Uterus (tissue), 4 donors: Measurements from ENCODE around the gene KCNK2. TPM values are rescaled to one million over a fixed set of nuclear protein-coding genes. Genes with fewer than 3 reads are reported as not detected.

Experiments
- DNase-seq, 2 donors: peaks; one replicate each; pipeline ENCODE4 v3.0.0-alpha.2; 2019 to 2020
- H3K27ac ChIP-seq, 2 donors: fragments of 200-600 bp; sonication (generic); 1 replicate in 1 of 2; 2 replicates in 1 of 2; pipeline ENCODE4 v1.5.1; 2016 to 2018
- H3K27me3 ChIP-seq, 2 donors: fragments of 200-600 bp; sonication (generic); one replicate each; pipeline ENCODE4 v1.5.1; 2018 to 2019; ENCODE audit warnings: control low read depth in 1 of 2
- H3K36me3 ChIP-seq, 2 donors: fragments of 200-600 bp; sonication (generic); one replicate each; pipeline ENCODE4 v1.5.1; 2019; ENCODE audit warnings: control low read depth in 1 of 2
- H3K4me1 ChIP-seq, 2 donors: fragments of 200-600 bp; sonication (generic); one replicate each; pipeline ENCODE4 v1.5.1; 2018 to 2019; ENCODE audit warnings: control low read depth in 1 of 2
- H3K4me3 ChIP-seq, 2 donors: fragments of 200-600 bp; sonication (generic); 1 replicate in 1 of 2; 2 replicates in 1 of 2; pipeline ENCODE4 v1.5.1; 2018 to 2019; ENCODE audit warnings: mild to moderate bottlenecking in 1 of 2
- H3K9me3 ChIP-seq, 2 donors: fragments of 200-600 bp; sonication (generic); one replicate each; pipeline ENCODE4 v1.5.1; 2019; ENCODE audit warnings: control low read depth in 1 of 2
- POLR2A ChIP-seq, 2 donors: fragments of 450-650 bp; IDR thresholded peaks; one replicate each; pipeline ENCODE4 v1.6.1; 2016; ENCODE audit warnings: antibody characterized with exemption in 2 of 2, mild to moderate bottlenecking in 1 of 2, moderate library complexity in 1 of 2
- intact Hi-C: fragments of 100-400 bp; cut with DNase I; formaldehyde crosslinking; loops from one replicate; pipeline ENCODE4 v1.15.1; 2023; ENCODE audit warnings: low total_unique reads
- total RNA-seq, 4 donors: library from RNA; depleted of rRNA in 3 of 4; stranded (reverse); fragments of >200 nt in 3 of 4; gene quantifications; one replicate each; pipeline versions ENCODE4 v1.1.0 to v1.2.4, GENCODE V29; 2014 to 2023
- TF ChIP-seq, protein P1 (sequence below), 4 experiments: fragments of 200-600 bp in 2 of 4; fragments of 450-650 bp in 2 of 4; sonication (generic) in 2 of 4; IDR thresholded peaks; one replicate each; pipeline ENCODE4 v1.5.1; 2016 to 2019; ENCODE audit warnings: antibody characterized with exemption in 4 of 4, mild to moderate bottlenecking in 2 of 4, moderate library complexity in 1 of 4
- donor health status: DM: yes; HTN: yes; CAD: no.

The KCNK2 gene
- total RNA-seq, 4 donors from 2014 or later: 3.0 to 3.8 TPM; not detected in 2

DNA sequence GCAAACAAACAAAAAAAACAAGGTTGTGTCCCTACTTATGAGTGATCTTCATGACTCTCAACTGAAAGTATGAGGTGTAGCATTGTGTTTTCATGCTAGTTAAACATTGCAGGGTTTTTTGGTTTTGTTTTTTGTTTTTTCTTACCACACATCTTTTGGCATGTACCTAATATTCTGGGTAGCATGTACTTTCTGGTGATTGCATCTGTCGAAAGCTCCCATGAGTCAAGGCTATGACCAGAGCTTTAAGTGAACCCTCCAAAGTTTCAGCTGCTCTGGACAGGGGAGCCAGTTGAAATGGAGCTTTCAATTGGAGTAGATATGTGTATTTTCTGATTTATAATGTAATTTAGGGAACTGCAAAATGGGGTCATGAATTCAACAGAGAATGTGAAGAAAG is 115.5 kb downstream of the KCNK2 start:
- Histone ChIP-seq H3K4me3 (no peak overlapping the region), H3K4me1 (no peaks in the 10 kb centered on the region), H3K27ac (no peak overlapping the region), H3K27me3 (no peaks in the 10 kb centered on the region), H3K9me3 (no peaks in the 10 kb centered on the region), H3K36me3 (no peaks in the 10 kb centered on the region)
- intact Hi-C loops: no loop called here
- no peak for DNase-seq
- TF ChIP-seq, protein P1, sequence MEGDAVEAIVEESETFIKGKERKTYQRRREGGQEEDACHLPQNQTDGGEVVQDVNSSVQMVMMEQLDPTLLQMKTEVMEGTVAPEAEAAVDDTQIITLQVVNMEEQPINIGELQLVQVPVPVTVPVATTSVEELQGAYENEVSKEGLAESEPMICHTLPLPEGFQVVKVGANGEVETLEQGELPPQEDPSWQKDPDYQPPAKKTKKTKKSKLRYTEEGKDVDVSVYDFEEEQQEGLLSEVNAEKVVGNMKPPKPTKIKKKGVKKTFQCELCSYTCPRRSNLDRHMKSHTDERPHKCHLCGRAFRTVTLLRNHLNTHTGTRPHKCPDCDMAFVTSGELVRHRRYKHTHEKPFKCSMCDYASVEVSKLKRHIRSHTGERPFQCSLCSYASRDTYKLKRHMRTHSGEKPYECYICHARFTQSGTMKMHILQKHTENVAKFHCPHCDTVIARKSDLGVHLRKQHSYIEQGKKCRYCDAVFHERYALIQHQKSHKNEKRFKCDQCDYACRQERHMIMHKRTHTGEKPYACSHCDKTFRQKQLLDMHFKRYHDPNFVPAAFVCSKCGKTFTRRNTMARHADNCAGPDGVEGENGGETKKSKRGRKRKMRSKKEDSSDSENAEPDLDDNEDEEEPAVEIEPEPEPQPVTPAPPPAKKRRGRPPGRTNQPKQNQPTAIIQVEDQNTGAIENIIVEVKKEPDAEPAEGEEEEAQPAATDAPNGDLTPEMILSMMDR (IDR thresholded peaks at IDR 0.05): no peak
- TF ChIP-seq POLR2A (IDR thresholded peaks at IDR 0.05): no peak

DNA sequence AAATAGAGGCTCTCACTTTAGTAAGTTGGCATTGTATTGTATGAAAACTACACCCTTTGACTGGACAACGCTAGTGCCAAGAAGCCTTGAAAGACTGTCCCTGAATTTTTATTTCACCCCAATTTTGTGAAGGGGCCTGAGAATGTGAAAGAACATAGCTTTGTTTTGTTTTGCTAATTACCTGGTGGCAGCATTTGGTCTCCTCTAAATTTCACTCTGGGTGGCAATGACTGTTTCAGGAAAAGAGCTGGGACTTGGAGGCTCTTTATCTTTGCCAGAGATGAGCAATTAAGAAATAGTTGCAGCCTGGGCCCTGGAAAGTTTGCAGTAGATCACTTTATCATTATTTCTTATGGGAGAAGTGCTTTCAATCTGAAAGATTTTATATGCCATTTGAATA is 117.6 kb downstream of the KCNK2 start:
- Histone ChIP-seq H3K36me3 (no peaks in the 10 kb centered on the region), H3K27me3 (no peaks in the 10 kb centered on the region), H3K9me3 (no peaks in the 10 kb centered on the region), H3K4me3 (no peak overlapping the region), H3K27ac (no peak overlapping the region), H3K4me1 (no peaks in the 10 kb centered on the region)
- DNase-seq: no peak
- intact Hi-C loops: no loop called here
- no peak for TF ChIP-seq POLR2A (IDR thresholded peaks at IDR 0.05)
- TF ChIP-seq, protein P1 (IDR thresholded peaks at IDR 0.05): no peak

DNA sequence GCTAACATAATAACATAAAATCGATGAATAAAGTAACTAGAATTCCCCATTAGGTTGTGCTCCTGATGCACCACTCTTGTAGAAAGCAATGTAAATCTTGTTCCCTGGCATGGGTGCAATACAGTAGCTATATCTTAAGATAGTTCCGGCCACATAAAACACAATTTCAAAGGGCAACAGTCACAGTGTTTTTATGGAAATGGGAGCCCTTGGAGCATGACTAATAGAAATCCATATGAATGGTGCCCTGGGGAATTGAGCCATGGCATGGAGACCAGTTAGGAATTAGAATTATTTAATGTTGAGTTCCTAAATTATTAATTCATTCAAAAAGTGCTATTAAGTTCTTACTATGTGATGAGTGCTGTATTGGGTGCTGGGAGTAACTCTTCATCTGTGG is 118.7 kb downstream of the KCNK2 start:
- Histone ChIP-seq H3K36me3 (no peaks in the 10 kb centered on the region), H3K27me3 (no peaks in the 10 kb centered on the region), H3K4me3 (no peak overlapping the region), H3K4me1 (no peaks in the 10 kb centered on the region), H3K27ac (no peak overlapping the region), H3K9me3 (no peaks in the 10 kb centered on the region)
- DNase-seq: no peak
- intact Hi-C loops: no loop called here
- no peak for TF ChIP-seq POLR2A (IDR thresholded peaks at IDR 0.05)
- TF ChIP-seq, protein P1 (IDR thresholded peaks at IDR 0.05): no peak

DNA sequence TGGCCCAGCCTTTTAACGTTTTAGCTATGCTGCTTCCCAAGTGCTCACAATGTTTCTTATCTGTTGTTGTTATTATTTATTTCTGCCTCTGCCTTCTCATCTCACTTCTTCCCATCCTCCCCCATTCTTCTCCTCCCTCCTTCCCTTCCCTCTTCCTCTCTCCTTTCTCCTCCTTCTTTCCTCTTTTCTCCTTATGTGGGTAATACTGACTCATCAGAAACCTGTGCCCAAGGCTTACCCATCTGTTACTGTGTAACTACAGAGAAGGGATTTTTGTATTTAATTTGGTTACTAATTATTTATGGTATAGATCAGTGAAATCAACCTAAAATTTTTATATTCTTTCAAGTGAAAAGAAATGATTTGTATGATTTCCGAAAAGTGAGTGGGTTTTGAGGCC is 120.3 kb downstream of the KCNK2 start:
- no peak overlapping the region for H3K4me3 ChIP-seq
- H3K9me3 ChIP-seq: no peaks in the 10 kb centered on the region
- no peaks in the 10 kb centered on the region for H3K27me3 ChIP-seq
- no peaks in the 10 kb centered on the region for H3K36me3 ChIP-seq
- no peaks in the 10 kb centered on the region for H3K4me1 ChIP-seq
- H3K27ac ChIP-seq: no peak overlapping the region
- no peak for TF ChIP-seq POLR2A (IDR thresholded peaks at IDR 0.05)
- TF ChIP-seq, protein P1 (IDR thresholded peaks at IDR 0.05): no peak
- no peak for DNase-seq
- intact Hi-C loops: no loop called here

DNA sequence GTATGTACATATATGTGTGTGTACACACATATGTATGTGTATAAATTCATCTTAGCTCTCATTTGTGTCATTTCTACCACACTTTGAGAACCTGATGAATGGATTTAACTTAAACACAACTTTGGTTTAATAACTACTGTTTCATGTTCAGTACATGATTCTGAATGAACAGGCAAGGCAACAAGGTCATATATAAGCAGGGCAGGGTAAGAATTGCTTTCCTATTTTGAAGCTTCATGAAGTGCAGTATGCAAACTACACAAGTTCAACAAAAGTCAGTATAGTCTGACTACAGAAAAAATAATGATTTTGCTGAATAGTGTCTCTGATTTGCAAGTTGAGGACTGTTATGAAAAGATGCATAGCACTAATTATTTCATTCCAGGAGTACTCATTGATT is 127.6 kb downstream of the KCNK2 start:
- Histone ChIP-seq H3K27me3 (no peaks in the 10 kb centered on the region), H3K9me3 (no peaks in the 10 kb centered on the region), H3K27ac (no peak overlapping the region), H3K36me3 (no peaks in the 10 kb centered on the region), H3K4me3 (no peak overlapping the region), H3K4me1 (no peaks in the 10 kb centered on the region)
- intact Hi-C loops: no loop called here
- DNase-seq: no peak
- TF ChIP-seq POLR2A (IDR thresholded peaks at IDR 0.05): no peak
- TF ChIP-seq, protein P1 (IDR thresholded peaks at IDR 0.05): no peak
